Activated naive CD4-positive, alpha-beta T cell treated with Interleukin-2 at 50 U/mL for 16 hours (primary cell): ENCODE results near the gene BMF.

ENCODE experiments used
- DNase-seq: peaks from one replicate; pipeline ENCODE4 v3.0.0-alpha.2; 2020

BMF gene

DNA sequence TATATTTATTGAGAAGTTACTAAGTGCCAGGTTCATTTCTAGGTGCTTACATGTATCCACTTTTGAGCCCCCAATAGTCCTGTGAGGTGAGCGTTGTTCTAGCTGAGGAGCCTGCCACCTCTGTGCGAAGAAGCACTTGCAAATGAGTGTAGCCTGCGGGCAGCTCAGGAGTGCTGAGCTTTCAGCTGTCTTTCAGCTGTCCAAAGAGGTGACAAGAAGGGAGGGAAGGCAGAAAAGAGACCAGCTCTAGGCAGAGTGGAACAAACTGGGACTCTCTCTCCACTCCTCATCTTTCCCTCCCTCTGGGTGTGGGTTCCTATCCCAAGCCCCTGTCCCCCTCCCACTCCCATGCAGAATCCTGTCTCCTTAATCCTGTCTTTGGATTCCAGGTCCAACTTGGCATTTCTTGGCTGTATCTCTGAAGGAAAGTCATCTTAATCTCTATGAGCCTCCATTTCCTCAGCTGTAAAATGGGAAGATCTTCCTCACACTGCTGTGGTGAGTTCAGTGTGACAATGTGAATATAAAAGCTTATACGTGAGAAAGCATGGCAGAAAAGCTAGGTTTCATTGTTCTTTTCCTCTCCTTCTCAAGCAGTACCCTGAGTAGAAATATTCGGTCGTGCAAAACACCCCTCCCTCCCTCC is 63.0 kb downstream of the BMF start:
- no peak for DNase-seq

DNA sequence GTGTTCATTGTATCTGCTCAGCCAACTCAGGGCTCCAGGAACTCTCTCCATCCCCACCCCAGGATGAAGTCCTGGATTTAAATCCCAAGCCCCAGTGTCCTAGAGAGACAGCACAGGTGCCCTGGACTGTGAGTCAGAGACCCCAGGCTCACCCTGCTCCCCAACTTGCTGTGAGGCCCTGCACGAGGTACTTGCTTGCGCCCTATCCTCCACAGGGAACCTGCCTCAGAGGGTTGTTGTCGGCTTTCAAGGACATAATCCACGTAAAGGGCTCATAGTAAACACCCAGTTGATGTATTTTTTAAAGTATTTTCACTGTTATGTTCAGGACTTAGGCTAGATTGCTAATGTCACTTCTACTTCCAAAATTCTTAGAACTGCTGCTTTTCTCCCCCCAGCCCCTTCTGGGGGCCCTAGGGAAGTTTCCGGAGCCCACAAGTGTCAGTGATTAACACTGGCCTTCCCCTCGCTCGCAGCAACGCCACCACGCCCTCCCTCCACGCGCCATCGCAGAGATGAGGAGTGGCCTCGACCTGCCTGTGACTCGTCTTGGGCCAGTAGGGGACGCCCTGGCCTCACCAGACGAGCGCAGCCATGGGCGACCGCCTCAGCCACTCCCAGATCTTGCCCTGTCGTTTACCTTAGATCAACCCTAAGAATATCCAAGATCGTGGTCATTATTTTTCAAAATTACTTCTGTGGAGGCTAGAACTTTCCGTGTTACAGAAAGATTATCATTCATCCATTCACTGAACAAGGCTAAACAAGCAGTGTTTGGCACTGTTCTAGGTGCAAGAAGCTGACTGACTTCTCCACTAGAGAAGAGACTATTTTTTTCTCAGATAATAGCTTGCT is 63.7 kb downstream of the BMF start:
- peak; percentile 89 for DNase-seq

DNA sequence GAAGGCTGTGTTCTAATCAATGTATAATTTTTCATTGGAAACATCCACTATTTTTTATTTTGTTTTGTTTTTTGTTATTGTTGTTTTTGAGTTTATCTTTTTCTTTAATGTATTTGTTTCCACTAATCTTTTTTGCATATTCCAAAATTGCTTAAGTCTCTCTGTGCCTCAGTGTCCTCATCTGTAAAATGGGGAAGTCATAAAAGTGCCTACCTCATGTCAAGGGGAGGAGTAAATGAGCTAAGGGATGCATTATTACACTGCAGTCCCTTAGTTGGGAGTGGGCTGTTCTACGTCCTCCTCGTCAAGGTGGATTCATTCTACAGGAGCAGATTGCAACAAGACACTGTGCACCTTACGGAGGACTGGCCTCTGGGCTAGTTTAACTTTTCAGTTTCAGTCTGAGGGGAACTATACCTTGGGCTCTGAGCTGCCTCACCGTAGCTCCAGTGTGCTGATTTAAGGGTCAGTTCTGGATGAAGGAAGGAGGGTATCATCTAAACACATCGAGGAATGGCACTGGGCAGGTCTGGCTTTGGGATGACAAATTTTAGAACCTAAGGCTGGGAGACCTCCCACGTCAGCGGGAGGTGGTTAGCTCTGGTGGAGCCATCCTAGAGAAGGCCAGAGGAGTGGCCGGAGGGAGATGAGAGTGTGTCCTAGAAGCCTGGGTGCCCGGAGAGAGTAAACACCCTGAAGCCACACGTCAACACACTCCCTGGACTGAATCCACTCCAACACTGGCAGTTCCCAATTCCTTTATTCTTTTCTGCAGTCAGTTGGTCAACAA is 64.6 kb downstream of the BMF start:
- no peak for DNase-seq

DNA sequence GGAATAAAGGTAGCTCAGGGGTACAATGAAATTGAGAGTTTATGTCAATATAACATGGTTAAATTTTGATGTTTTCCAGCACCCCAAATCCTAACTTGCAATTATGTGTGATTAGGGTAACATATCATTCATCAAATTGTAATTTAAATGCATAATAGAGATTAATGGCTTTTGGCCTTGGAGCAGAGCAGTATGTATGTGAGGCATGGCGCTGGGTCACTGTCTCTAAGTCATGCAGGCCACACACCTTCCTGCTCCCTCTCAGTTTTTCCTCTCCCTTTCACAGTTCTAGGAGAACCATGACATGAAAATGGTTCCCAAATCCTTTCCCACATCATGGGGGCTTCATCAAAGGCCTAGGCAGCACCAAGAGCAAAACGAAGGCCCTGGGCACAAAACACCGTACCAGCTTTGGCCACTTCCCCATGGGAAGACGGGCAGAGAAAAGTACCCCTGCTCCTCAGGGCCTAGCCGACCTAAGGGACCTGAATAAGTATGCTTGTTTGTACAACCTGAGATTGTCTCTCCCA is 65.8 kb downstream of the BMF start:
- no peak for DNase-seq

DNA sequence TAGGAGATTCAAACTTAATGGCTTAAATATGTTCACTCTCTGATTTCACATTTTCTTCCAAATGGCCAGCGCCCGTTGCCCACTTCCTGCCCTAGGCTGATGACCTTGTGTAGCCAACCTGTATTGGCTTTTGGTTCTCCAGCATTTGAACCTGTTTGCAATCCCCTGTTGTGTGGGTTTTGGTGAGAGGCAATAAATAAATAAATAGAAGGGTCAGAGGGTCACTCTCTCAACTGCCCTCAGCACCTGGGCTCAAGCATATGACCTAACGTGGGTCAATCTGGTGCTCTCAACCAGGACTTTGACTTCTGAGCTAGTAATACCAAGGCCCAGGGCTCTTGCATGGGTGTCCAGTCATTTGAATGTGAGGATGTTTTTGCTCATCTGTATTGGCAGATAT is 67.9 kb downstream of the BMF start:
- DNase-seq = no peak

DNA sequence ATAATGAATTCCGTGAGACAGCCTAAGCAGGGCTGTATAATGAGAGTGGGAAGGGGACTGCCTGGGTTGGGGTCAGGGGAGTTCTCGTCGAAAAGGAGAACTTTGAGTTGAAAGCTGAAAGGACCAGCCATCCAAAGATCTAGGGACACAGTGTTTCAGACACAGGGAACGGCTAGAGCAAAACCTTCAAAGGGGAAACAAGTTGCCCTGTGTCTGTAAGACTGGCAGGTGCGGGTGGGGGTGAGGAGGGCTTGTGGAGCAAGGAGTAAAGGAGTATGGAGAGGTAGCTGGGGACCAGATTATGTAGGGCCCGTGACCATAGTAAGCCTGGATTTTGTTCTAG is 68.4 kb downstream of the BMF start:
- no peak for DNase-seq

DNA sequence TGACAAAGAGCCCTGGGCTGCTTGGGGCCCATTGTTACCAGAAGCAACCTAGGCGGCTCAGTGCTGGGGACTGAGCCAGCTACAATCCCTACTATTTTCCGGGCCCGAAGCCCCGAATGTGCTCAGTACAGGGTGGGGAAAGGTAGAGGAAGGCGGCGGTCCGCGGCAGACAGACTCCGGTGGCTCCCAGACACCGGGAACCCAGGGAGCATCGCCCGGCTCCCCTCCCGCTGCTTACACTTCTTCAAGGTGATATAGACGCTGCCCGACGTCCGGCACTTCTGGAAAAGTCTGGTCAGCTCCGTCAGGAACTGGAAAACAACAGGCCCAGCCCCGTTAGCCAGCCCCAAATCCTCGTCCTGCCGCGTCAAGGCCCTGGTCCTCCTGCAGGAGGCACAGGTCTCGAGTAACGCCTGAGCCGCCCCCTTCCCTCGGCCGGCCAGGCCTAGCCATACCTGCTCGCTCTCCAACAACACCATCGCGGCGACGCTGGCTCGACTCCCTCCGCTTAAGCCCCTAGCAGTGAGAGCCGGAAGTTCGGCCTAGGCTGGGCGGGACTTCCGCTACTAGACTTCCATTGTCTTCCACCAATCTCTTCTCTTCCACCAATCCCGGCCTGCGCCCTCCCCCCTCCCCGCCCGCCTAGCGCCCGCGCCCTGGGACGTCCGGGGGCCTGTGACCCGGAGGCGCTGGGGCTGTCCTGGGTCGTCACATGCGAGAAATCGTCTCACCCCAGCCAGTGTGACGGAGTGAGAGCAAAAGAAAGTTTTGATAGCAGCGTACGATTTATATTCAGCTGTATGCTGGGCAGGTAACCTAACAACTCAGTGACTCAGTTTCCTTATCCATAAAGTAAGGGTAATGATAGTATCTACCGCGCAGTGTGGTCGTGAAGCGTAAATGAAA is 69.8 kb downstream of the BMF start, which contains the start of gene SRP14:
SRP14 (minus strand) TSS at position 544 of the 906 bp plus-strand sequence; CDS start at position 479, 65 bp downstream.
- DNase-seq = peak; percentile 96

DNA sequence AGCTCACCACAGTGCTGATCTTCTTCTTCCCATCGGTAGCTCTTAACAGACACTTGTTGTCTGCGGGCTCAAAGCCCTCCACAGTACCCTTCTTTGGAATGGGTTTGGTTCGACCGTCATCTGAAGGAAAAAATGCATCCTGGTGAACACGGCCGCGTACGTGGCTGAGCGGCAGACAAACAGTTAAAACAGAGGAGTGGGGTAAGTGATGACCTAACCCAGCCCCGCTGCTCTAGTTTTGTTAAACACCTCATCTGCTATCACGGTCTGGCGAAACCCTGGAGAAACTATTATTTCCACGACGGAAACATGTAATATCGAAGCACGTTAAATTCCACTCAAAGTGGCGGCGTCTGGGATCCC is 70.4 kb downstream of the BMF start:
- DNase-seq = no peak
